Fibroblast of skin of back (primary cell): ENCODE data around the gene PXN.
"Not testable (repeated sequence)": the region's sequence is repeated elsewhere in the genome, so short reads cannot be mapped to it uniquely, and the experiment has no call there.

ENCODE experiments used
- DNase-seq: peaks from one replicate; pipeline ENCODE4 v3.0.0-alpha.2; 2013

Gene PXN

GRCh38 chr12:120209851-120210250, 55.7 kb downstream of the PXN start:
- no peak for DNase-seq

- DNase-seq, result no peak
Observed at GRCh38 chr12:120207227-120207626, 58.3 kb downstream of the PXN start.

GRCh38 chr12:120206781-120207180, 58.7 kb downstream of the PXN start:
- not testable (repeated sequence) for DNase-seq

- DNase-seq, result no peak
Observed at GRCh38 chr12:120206228-120206627, 59.3 kb downstream of the PXN start.

- no peak for DNase-seq
Observed at GRCh38 chr12:120204171-120204570, 61.4 kb downstream of the PXN start.

- DNase-seq, result no peak
Observed at GRCh38 chr12:120200364-120200800, 65.1 kb downstream of the PXN start.

GRCh38 chr12:120199595-120200306, 65.8 kb downstream of the PXN start:
- peak; percentile 42 for DNase-seq

GRCh38 chr12:120199025-120199424, 66.5 kb downstream of the PXN start:
- no peak for DNase-seq

GRCh38 chr12:120197542-120197887, 68.0 kb downstream of the PXN start:
- no peak for DNase-seq

GRCh38 chr12:120196817-120197541, 68.6 kb downstream of the PXN start:
- DNase-seq, result not testable (repeated sequence)

- no peak for DNase-seq
Observed at GRCh38 chr12:120196363-120196762, 69.2 kb downstream of the PXN start.

GRCh38 chr12:120194534-120195395, 70.8 kb downstream of the PXN start, which contains the start of gene GCN1:
Gene GCN1 (minus strand): TSS chr12:120194715. CDS start chr12:120194697, 18 bp downstream.
- DNase-seq, result peak; percentile 81

GRCh38 chr12:120194226-120194533, 71.3 kb downstream of the PXN start:
- no peak for DNase-seq

GRCh38 chr12:120193286-120193685, 72.2 kb downstream of the PXN start:
- DNase-seq, result not testable (repeated sequence)

- no peak for DNase-seq
Observed at GRCh38 chr12:120190985-120191480, 74.5 kb downstream of the PXN start.

- no peak for DNase-seq
Observed at GRCh38 chr12:120190386-120190785, 75.1 kb downstream of the PXN start.

GRCh38 chr12:120186654-120187053, 78.9 kb downstream of the PXN start:
- no peak for DNase-seq

- peak; percentile 29 for DNase-seq
Observed at GRCh38 chr12:120183211-120183631, 82.3 kb downstream of the PXN start.

GRCh38 chr12:120181991-120182631, 83.4 kb downstream of the PXN start:
- peak; percentile 17 for DNase-seq

GRCh38 chr12:120180975-120181374, 84.6 kb downstream of the PXN start:
- no peak for DNase-seq

GRCh38 chr12:120175537-120175936, 90.0 kb downstream of the PXN start:
- DNase-seq, result no peak

- DNase-seq, result no peak
Observed at GRCh38 chr12:120175062-120175461, 90.5 kb downstream of the PXN start.

GRCh38 chr12:120172053-120172452, 93.5 kb downstream of the PXN start:
- no peak for DNase-seq
